ENCODE results near the gene NPLOC4.

GRCh38 chr17:81526662-81527571 is 110.0 kb downstream of the NPLOC4 start:
- TF ChIP-seq CTCF (IDR thresholded peaks at IDR 0.05) = no peak
- no peak for TF ChIP-seq POLR2A (IDR thresholded peaks at IDR 0.05)

All from uterus (tissue), 2 donors.